Tibial nerve (tissue), 4 donors: ENCODE measurements around the gene FSHB. TPM values are rescaled to one million over a fixed set of nuclear protein-coding genes. Genes with fewer than 3 reads are reported as not detected.
"Not testable (repeated sequence)": the region's sequence is repeated elsewhere in the genome, so short reads cannot be mapped to it uniquely, and the experiment has no call there.

Experiments
- DNase-seq, 2 donors: peaks; one replicate each; pipeline ENCODE4 v3.0.0-alpha.2; 2019; ENCODE audit warnings: low spot score in 2 of 2
- H3K27ac ChIP-seq, 4 donors: fragments of 200-600 bp; sonication (generic) in 3 of 4; one replicate each; pipeline ENCODE4 v1.5.1; 2017 to 2019; ENCODE audit warnings: mild to moderate bottlenecking in 1 of 4
- H3K27me3 ChIP-seq, 2 donors: fragments of 200-600 bp; sonication (generic) in 1 of 2; one replicate each; pipeline versions ENCODE4 v1.5.1 to v1.6.0; 2017 to 2019
- H3K36me3 ChIP-seq, 3 donors: fragments of 200-600 bp; sonication (generic); one replicate each; pipeline ENCODE4 v1.5.1; 2018 to 2019
- H3K4me1 ChIP-seq, 4 donors: fragments of 200-600 bp; sonication (generic) in 3 of 4; one replicate each; pipeline ENCODE4 v1.5.1; 2017 to 2019
- H3K4me3 ChIP-seq, 4 donors: fragments of 200-600 bp; sonication (generic) in 3 of 4; one replicate each; pipeline ENCODE4 v1.5.1; 2017 to 2019; ENCODE audit warnings: mild to moderate bottlenecking in 1 of 4, moderate library complexity in 1 of 4
- H3K9me3 ChIP-seq, 4 donors: fragments of 200-600 bp; sonication (generic) in 3 of 4; one replicate each; pipeline ENCODE4 v1.5.1; 2017 to 2019
- CTCF ChIP-seq, 5 experiments: fragments of 200-600 bp in 3 of 5; fragments of 450-650 bp in 2 of 5; sonication (generic) in 3 of 5; IDR thresholded peaks; one replicate each; pipeline ENCODE4 v1.5.1; 2016 to 2019; ENCODE audit warnings: antibody characterized with exemption in 5 of 5, mild to moderate bottlenecking in 3 of 5, moderate library complexity in 2 of 5
- EP300 ChIP-seq, 2 donors: sonication (generic); formaldehyde crosslinking; IDR thresholded peaks; one replicate each; pipeline ENCODE4 v1.6.1; 2017; ENCODE audit warnings: antibody characterized with exemption in 2 of 2, mild to moderate bottlenecking in 1 of 2
- POLR2A ChIP-seq, 2 donors: fragments of 450-650 bp; IDR thresholded peaks; one replicate each; pipeline ENCODE4 v1.6.1; 2017; ENCODE audit warnings: antibody characterized with exemption in 2 of 2, mild to moderate bottlenecking in 2 of 2, moderate library complexity in 2 of 2
- WGBS, 2 donors: methylation state at CpG; one replicate each; pipeline ENCODE4 v1.1.5; 2018; 5-methylcytosine and 5-hydroxymethylcytosine counted together
- total RNA-seq, 4 donors: library from RNA; depleted of rRNA; stranded (reverse); fragments of >200 nt; gene quantifications; one replicate each; pipeline ENCODE4 v1.1.0, GENCODE V29; 2016

Gene FSHB
- total RNA-seq, 4 donors from 2014 or later: not detected

- Histone ChIP-seq H3K27me3 (no peaks in the 10 kb centered on the region), H3K27ac (no peak overlapping the region), H3K36me3 (no peaks in the 10 kb centered on the region), H3K9me3 (no peaks in the 10 kb centered on the region), H3K4me1 (no peaks in the 10 kb centered on the region), H3K4me3 (no peak overlapping the region)
- 45 to 48% methylated on average over 1 of the region's 1 CpG for WGBS, 2 donors
- TF ChIP-seq CTCF (IDR thresholded peaks at IDR 0.05): no peak
- TF ChIP-seq EP300 (IDR thresholded peaks at IDR 0.05): no peak
- TF ChIP-seq POLR2A (IDR thresholded peaks at IDR 0.05): no peak
- DNase-seq: no peak
Observed at GRCh38 chr11:30261821-30262220, 31.0 kb downstream of the FSHB start.

GRCh38 chr11:30268638-30269037, 37.8 kb downstream of the FSHB start:
- H3K4me3 ChIP-seq, DNase-seq, H3K9me3 ChIP-seq, H3K27ac ChIP-seq, H3K27me3 ChIP-seq, H3K4me1 ChIP-seq, H3K36me3 ChIP-seq: not testable (repeated sequence)
- WGBS, 2 donors: 88 to 96% methylated on average over 9 of the region's 9 CpGs

- Histone ChIP-seq H3K4me3 (no peak overlapping the region), H3K27ac (no peak overlapping the region), H3K36me3 (no peaks in the 10 kb centered on the region), H3K9me3 (no peaks in the 10 kb centered on the region), H3K4me1 (no peaks in the 10 kb centered on the region), H3K27me3 (no peaks in the 10 kb centered on the region)
- DNase-seq: no peak
- TF ChIP-seq CTCF (IDR thresholded peaks at IDR 0.05): no peak
- no peak for TF ChIP-seq EP300 (IDR thresholded peaks at IDR 0.05)
- TF ChIP-seq POLR2A (IDR thresholded peaks at IDR 0.05): no peak
Observed at GRCh38 chr11:30270671-30271070, 39.9 kb downstream of the FSHB start.

- no peak for DNase-seq
- H3K27ac ChIP-seq: no peak overlapping the region
- no peak for TF ChIP-seq POLR2A (IDR thresholded peaks at IDR 0.05)
- TF ChIP-seq CTCF (IDR thresholded peaks at IDR 0.05): no peak
- no peak for TF ChIP-seq EP300 (IDR thresholded peaks at IDR 0.05)
Observed at GRCh38 chr11:30277176-30277575, 46.4 kb downstream of the FSHB start.

GRCh38 chr11:30279796-30280195, 49.0 kb downstream of the FSHB start:
- Histone ChIP-seq H3K9me3 (peaks cover 0 to 5% (median 0%) of the 10 kb centered on the region in 4 donors), H3K27ac (no peak overlapping the region), H3K4me1 (no peaks in the 10 kb centered on the region), H3K27me3 (no peaks in the 10 kb centered on the region), H3K4me3 (no peak overlapping the region), H3K36me3 (no peaks in the 10 kb centered on the region)
- TF ChIP-seq POLR2A (IDR thresholded peaks at IDR 0.05) (no peak), CTCF (IDR thresholded peaks at IDR 0.05) (no peak), EP300 (IDR thresholded peaks at IDR 0.05) (no peak)
- 93 to 95% methylated on average over 2 of the region's 2 CpGs for WGBS, 2 donors
- no peak for DNase-seq

More at GRCh38 chr11:30277176-30277575, 46.4 kb downstream of the FSHB start:
- Histone ChIP-seq H3K36me3 (no peaks in the 10 kb centered on the region), H3K4me1 (no peaks in the 10 kb centered on the region), H3K27me3 (no peaks in the 10 kb centered on the region), H3K4me3 (no peak overlapping the region), H3K9me3 (peaks cover 0 to 3% (median 0%) of the 10 kb centered on the region in 4 donors)
